Right atrium auricular region (tissue), 2 donors: ENCODE data around the gene EXOC7. TPM values are rescaled to one million over a fixed set of nuclear protein-coding genes. Genes with fewer than 3 reads are reported as not detected.

ENCODE experiments used
- DNase-seq: peaks from one replicate; pipeline ENCODE4 v3.0.0-alpha.2; 2019; ENCODE audit warnings: low spot score
- H3K27ac ChIP-seq, 2 donors: fragments of 200-600 bp; sonication (generic); 1 replicate in 1 of 2; 2 replicates in 1 of 2; pipeline ENCODE4 v1.5.1; 2016 to 2019
- H3K27me3 ChIP-seq, 2 donors: fragments of 200-600 bp; sonication (generic); one replicate each; pipeline versions ENCODE4 v1.5.1 to v1.6.0; 2017 to 2019
- H3K36me3 ChIP-seq: fragments of 200-600 bp; sonication (generic); one replicate; pipeline ENCODE4 v1.5.1; 2016
- H3K4me1 ChIP-seq, 2 donors: fragments of 200-600 bp; sonication (generic); one replicate each; pipeline versions ENCODE4 v1.5.1 to v1.6.0; 2017 to 2019
- H3K4me3 ChIP-seq, 2 donors: fragments of 200-600 bp; sonication (generic); 1 replicate in 1 of 2; 2 replicates in 1 of 2; pipeline ENCODE4 v1.5.1; 2017 to 2019; ENCODE audit warnings: mild to moderate bottlenecking in 1 of 2, moderate library complexity in 1 of 2
- H3K9me3 ChIP-seq, 2 donors: fragments of 200-600 bp; sonication (generic); one replicate each; pipeline ENCODE4 v1.5.1; 2019
- total RNA-seq, 2 donors: library from RNA; depleted of rRNA; stranded (reverse); fragments of >200 nt; gene quantifications; one replicate each; pipeline ENCODE4 v1.1.0, GENCODE V29; 2016
- TF ChIP-seq, protein P1 (sequence below), 2 donors: fragments of 200-600 bp; sonication (generic); IDR thresholded peaks; one replicate each; pipeline ENCODE4 v1.5.1; 2019; ENCODE audit warnings: antibody characterized with exemption in 2 of 2

Gene EXOC7
- total RNA-seq, 2 donors from 2014 or later, result 56.0 to 65.3 TPM

DNA sequence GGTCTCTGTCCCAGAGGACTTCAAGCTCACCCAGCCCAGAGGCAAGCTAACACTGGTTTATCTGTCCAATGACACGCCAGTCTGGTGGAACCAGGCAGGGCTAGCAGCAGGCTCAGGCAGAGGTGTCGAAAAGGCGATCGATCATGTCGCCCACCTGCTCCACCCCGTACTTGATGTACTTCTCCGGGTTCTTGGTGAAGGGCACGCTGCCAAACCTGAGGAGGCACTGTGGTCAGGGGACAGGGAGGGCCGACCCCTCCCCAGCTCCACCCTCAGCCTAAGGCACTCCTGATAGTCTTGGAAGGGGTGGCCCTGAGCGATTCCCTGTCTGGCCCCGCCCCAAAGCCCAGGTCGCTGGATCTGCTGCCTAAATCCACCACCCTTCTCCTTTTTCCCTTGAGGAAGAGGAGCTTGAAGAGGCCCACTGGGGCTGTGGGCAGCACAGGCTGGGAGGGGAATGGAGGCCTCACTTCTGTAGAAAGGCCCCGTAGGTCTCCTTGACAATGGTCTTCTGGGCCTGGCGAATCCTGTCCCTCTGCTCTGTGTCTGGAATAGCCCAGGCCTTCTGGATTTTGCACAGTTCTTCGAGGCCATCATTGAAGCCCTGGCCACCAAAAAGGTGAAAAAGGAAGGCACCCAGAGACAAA is 19.9 kb downstream of the EXOC7 start:
- Histone ChIP-seq H3K9me3 (no peaks in the 10 kb centered on the region), H3K27me3 (peaks cover 0 to 4% of the 10 kb centered on the region in 2 donors), H3K4me3 (no peak overlapping the region), H3K27ac (no peak overlapping the region), H3K4me1 (peaks cover 0 to 17% of the 10 kb centered on the region in 2 donors), H3K36me3 (peaks cover 54% of the 10 kb centered on the region)
- TF ChIP-seq, protein P1, sequence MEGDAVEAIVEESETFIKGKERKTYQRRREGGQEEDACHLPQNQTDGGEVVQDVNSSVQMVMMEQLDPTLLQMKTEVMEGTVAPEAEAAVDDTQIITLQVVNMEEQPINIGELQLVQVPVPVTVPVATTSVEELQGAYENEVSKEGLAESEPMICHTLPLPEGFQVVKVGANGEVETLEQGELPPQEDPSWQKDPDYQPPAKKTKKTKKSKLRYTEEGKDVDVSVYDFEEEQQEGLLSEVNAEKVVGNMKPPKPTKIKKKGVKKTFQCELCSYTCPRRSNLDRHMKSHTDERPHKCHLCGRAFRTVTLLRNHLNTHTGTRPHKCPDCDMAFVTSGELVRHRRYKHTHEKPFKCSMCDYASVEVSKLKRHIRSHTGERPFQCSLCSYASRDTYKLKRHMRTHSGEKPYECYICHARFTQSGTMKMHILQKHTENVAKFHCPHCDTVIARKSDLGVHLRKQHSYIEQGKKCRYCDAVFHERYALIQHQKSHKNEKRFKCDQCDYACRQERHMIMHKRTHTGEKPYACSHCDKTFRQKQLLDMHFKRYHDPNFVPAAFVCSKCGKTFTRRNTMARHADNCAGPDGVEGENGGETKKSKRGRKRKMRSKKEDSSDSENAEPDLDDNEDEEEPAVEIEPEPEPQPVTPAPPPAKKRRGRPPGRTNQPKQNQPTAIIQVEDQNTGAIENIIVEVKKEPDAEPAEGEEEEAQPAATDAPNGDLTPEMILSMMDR (IDR thresholded peaks at IDR 0.05), result no peak
- no peak for DNase-seq

DNA sequence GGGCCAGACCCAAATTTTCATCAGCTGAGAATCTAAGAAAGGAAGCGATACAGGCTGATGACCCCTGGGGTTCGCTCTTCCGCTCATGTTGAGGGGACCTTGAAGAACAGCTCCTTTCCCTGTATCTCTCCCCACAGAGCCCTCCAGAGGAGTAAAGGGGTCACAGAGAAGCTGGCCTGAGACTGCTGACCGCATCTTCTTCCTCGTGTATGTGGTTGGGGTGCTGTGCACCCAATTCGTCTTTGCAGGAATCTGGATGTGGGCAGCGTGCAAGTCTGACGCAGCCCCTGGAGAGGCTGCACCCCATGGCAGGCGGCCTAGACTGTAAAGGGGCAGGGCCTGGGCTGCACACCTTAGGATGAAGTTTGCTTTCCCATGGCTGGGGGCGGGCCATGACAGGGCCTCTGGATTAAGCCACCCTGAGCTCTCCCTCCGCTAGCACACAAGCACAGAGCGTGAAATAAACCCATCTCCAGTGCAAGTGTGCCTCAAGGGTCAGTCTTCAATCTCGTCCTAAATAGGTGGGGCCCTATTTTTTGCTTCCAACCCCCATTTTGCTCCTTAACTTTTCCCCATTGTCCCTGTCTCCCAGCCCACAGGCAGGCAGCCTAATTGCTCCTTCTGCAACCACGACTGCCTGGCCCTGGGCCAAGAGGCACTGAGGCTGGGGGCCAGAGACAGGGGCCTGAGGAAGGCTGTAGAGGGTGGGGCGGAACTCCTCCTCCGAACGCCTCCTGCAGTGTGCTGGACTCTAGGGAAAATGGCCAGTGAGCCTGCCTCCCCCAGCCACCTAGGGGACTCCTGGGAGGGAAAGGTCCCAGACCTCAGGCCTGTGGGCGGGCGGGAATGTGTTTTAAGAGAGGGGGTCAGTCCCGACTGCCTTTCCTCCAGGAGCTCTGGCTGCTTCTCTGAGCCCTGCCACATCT is 21.0 kb downstream of the EXOC7 start:
- Histone ChIP-seq H3K9me3 (no peaks in the 10 kb centered on the region), H3K27ac (no peak overlapping the region), H3K27me3 (peaks cover 0 to 8% of the 10 kb centered on the region in 2 donors), H3K4me3 (no peak overlapping the region), H3K36me3 (peaks cover 44% of the 10 kb centered on the region), H3K4me1 (peaks cover 0 to 17% of the 10 kb centered on the region in 2 donors)
- TF ChIP-seq, protein P1 (IDR thresholded peaks at IDR 0.05), result no peak
- no peak for DNase-seq

DNA sequence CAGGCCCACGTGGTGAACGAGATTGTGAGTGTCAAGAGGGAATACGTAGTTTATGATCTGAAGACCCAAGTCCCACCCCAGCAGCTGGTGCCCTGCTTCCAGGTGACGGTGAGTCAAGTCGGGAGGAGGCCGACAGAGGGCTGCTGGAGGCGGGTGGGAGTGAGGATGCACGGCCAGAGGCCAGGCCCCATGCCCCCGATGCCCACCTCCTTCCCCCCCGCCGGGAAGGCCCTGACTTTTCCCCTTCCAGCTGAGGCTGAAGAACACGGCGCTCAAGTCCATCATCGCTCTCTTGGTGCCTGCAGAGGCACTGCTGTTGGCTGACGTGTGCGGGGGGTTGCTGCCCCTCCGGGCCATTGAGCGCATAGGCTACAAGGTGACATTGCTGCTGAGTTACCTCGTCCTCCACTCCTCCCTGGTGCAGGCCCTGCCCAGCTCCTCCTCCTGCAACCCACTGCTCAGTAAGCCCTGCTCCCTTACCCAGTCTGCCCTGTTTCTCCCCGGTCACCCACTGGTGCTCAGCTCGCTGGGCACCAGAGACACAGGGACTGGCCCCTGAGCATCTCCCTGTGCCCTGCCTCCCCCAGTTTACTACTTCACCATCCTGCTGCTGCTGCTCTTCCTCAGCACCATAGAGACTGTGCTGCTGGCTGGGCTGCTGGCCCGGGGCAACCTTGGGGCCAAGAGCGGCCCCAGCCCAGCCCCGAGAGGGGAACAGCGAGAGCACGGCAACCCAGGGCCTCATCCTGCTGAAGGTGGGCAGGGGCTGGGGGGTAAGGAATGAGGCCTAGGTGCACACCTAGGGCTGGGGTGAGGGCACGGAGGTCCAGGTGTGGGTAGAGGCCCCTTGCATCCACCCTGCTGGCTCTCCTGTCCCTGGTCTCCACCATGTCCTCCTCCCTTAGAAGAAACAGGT is 22.0 kb downstream of the EXOC7 start:
- H3K36me3 ChIP-seq, result peaks cover 35% of the 10 kb centered on the region
- H3K27ac ChIP-seq, result no peak overlapping the region
- H3K4me1 ChIP-seq, result peaks cover 0 to 23% of the 10 kb centered on the region in 2 donors
- no peak overlapping the region for H3K4me3 ChIP-seq
- TF ChIP-seq, protein P1 (IDR thresholded peaks at IDR 0.05), result no peak
- H3K27me3 ChIP-seq, result peaks cover 6 to 18% of the 10 kb centered on the region in 2 donors
- DNase-seq, result no peak
- H3K9me3 ChIP-seq, result no peaks in the 10 kb centered on the region

DNA sequence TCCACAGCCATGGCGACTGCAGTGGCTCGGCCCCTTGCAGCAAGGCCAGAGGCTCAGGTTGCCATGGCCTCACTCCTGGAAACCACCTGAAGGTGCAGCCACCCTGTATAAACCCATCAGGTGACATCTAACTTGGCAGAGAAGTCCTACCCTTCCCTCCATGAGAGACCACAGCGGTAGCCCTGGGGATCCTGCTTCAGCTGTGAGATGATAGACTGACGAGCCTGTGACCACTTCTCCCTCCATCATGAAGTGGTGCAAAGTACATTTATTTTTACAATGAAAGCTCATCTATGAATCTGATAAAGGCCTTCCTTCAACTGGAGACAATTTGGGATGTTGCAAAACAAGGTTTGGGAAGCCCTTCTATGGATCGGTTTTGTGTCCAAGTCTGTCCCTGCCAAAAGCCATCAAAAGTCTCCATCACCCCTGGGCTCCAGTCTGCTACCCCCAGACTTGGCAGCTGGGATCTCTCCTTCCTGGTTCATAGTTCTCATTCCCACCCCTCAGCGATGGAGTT is 22.8 kb downstream of the EXOC7 start:
- Histone ChIP-seq H3K4me1 (peaks cover 0 to 30% of the 10 kb centered on the region in 2 donors), H3K9me3 (no peaks in the 10 kb centered on the region), H3K27ac (no peak overlapping the region), H3K4me3 (no peak overlapping the region), H3K36me3 (peaks cover 27% of the 10 kb centered on the region), H3K27me3 (peaks cover 14 to 25% of the 10 kb centered on the region in 2 donors)
- DNase-seq, result no peak
- TF ChIP-seq, protein P1 (IDR thresholded peaks at IDR 0.05), result no peak
